PC-3 (cell line): ENCODE measurements around the gene ZHX3.

ENCODE experiments used
- CTCF ChIP-seq: fragments of 300-600 bp; sonication (generic); conservative IDR thresholded peaks from 2 replicates; pipeline ENCODE4 v1.5.1; 2017; ENCODE audit warnings: antibody characterized with exemption, low read depth, mild to moderate bottlenecking, low read length
- EZH2 ChIP-seq: fragments of 300-600 bp; sonication (generic); IDR thresholded peaks from one replicate; pipeline ENCODE4 v1.6.1; 2017; ENCODE audit warnings: antibody characterized with exemption, mild to moderate bottlenecking, low read length; ENCODE audit not compliant: unreplicated experiment

- TF ChIP-seq CTCF (no peak), EZH2 (no peak)
Measured at GRCh38 chr20:41175201-41175651, 142.3 kb downstream of the ZHX3 start.
